IMR-90 (cell line): ENCODE results near the gene MSH5. TPM values are rescaled to one million over a fixed set of nuclear protein-coding genes. Genes with fewer than 3 reads are reported as not detected.

Experiments
- ATAC-seq: fragments of 200-7000 bp; cut with Tn5 transposase; 2 replicates; pipeline ENCODE4 v1.9.1; 2020; ENCODE audit warnings: low read depth, mild to moderate bottlenecking, moderate library complexity
- BruUV-seq: library from RNA; stranded (reverse); fragments of 400-500 nt; replicated peaks from 2 replicates; lab custom pipeline; 2021; lab: Mats Ljungman, UMichigan
- CTCF ChIA-PET: fragments of 300-600 bp; formaldehyde crosslinking; extraction: SDS; loops from one replicate; lab custom pipeline; 2021; ENCODE audit warnings: antibody characterized with exemption; lab: Yijun Ruan, JAX
- POLR2A ChIA-PET: fragments of 300-600 bp; sonication (Branson Sonifier 250); formaldehyde crosslinking; loops from one replicate; lab custom pipeline; 2022; ENCODE audit warnings: antibody characterized with exemption; ENCODE audit not compliant: unreplicated experiment; lab: Charles Lee
- DNase-seq: peaks from one replicate; pipeline ENCODE4 v3.0.0; 2013
- H2AFZ ChIP-seq: replicated peaks from 2 replicates; pipeline ENCODE3; 2013; ENCODE audit warnings: low read length, mild to moderate bottlenecking; ENCODE audit not compliant: poor library complexity
- H2AK5ac ChIP-seq: 2 replicates; pipeline ENCODE4 v1.6.1; 2013; ENCODE audit warnings: low read depth, low read length, inconsistent platforms
- H2AK9ac ChIP-seq: replicated peaks from 2 replicates; pipeline ENCODE3; 2013; ENCODE audit warnings: mild to moderate bottlenecking, low read depth, low read length, moderate library complexity; ENCODE audit not compliant: poor library complexity
- H2BK120ac ChIP-seq: 2 replicates; pipeline ENCODE4 v1.6.1; 2013; ENCODE audit warnings: low read depth, low read length, inconsistent platforms
- H2BK15ac ChIP-seq: 3 replicates; pipeline ENCODE4 v1.6.1; 2013; ENCODE audit warnings: low read depth, low read length, inconsistent platforms
- H2BK20ac ChIP-seq: 2 replicates; pipeline ENCODE4 v1.6.1; 2013; ENCODE audit warnings: low read depth, mild to moderate bottlenecking, inconsistent platforms, low read length, moderate library complexity
- H2BK5ac ChIP-seq: 2 replicates; pipeline ENCODE4 v1.6.1; 2013; ENCODE audit warnings: mild to moderate bottlenecking, low read depth, low read length, inconsistent platforms; ENCODE audit not compliant: poor library complexity, severe bottlenecking
- H3K14ac ChIP-seq: replicated peaks from 2 replicates; pipeline ENCODE4 v1.6.1; 2013; ENCODE audit warnings: low read depth, low read length, inconsistent platforms
- H3K18ac ChIP-seq: 2 replicates; pipeline ENCODE4 v1.6.1; 2013; ENCODE audit warnings: low read depth, low read length, control low read depth
- H3K23ac ChIP-seq: 2 replicates; pipeline ENCODE4 v1.6.1; 2013; ENCODE audit warnings: low read depth, low read length, inconsistent platforms
- H3K27ac ChIP-seq: 2 replicates; pipeline ENCODE4 v1.5.1; 2013; ENCODE audit warnings: mild to moderate bottlenecking, control low read depth, low read length; ENCODE audit not compliant: insufficient read depth
- H3K27me3 ChIP-seq: 2 replicates; pipeline ENCODE4 v1.6.1; 2013; ENCODE audit warnings: low read length; ENCODE audit not compliant: control insufficient read depth, insufficient read depth
- H3K36me3 ChIP-seq: 2 replicates; pipeline ENCODE4 v1.6.1; 2013; ENCODE audit warnings: low read length, mixed read lengths; ENCODE audit not compliant: control insufficient read depth, insufficient read depth
- H3K4ac ChIP-seq: 2 replicates; pipeline ENCODE4 v1.6.1; 2013; ENCODE audit warnings: low read depth, low read length, inconsistent platforms
- H3K4me1 ChIP-seq: 2 replicates; pipeline ENCODE4 v1.6.1; 2013; ENCODE audit warnings: low read length, mixed read lengths; ENCODE audit not compliant: control insufficient read depth, insufficient read depth
- H3K4me2 ChIP-seq: 2 replicates; pipeline ENCODE4 v1.6.1; 2013; ENCODE audit warnings: low read depth, mild to moderate bottlenecking, control low read depth, low read length, moderate library complexity
- H3K4me3 ChIP-seq: 2 replicates; pipeline ENCODE4 v1.5.1; 2013; ENCODE audit warnings: low read depth, mild to moderate bottlenecking, control low read depth, low read length, moderate library complexity; ENCODE audit not compliant: insufficient read depth
- H3K56ac ChIP-seq: 2 replicates; pipeline ENCODE4 v1.6.1; 2013; ENCODE audit warnings: low read length, inconsistent platforms; ENCODE audit not compliant: insufficient read depth; ENCODE audit errors: extremely low read depth
- H3K79me1 ChIP-seq, 2 experiments: 2 replicates each; pipeline ENCODE4 v1.6.1; 2013; ENCODE audit warnings: low read length in 2 of 2, inconsistent platforms in 1 of 2, low read depth in 1 of 2
- H3K9ac ChIP-seq: 2 replicates; pipeline ENCODE4 v1.6.1; 2013; ENCODE audit warnings: low read depth, low read length, control low read depth
- H3K9me1 ChIP-seq: 2 replicates; pipeline ENCODE4 v1.6.1; 2013; ENCODE audit warnings: low read length, inconsistent platforms; ENCODE audit not compliant: insufficient read depth
- H3K9me3 ChIP-seq: 2 replicates; pipeline ENCODE4 v1.6.1; 2013; ENCODE audit warnings: low read length; ENCODE audit not compliant: control insufficient read depth, insufficient read depth
- H4K20me1 ChIP-seq: 2 replicates; pipeline ENCODE4 v1.6.1; 2013; ENCODE audit warnings: low read length, inconsistent platforms; ENCODE audit not compliant: insufficient read depth
- H4K5ac ChIP-seq: 2 replicates; pipeline ENCODE4 v1.6.1; 2013; ENCODE audit warnings: mild to moderate bottlenecking, low read depth, low read length, control low read depth
- H4K8ac ChIP-seq, 2 experiments: 2 replicates each; pipeline ENCODE4 v1.6.1; 2013; ENCODE audit warnings: low read depth in 2 of 2, low read length in 2 of 2, control low read depth in 1 of 2, inconsistent platforms in 1 of 2
- H4K91ac ChIP-seq: 2 replicates; pipeline ENCODE4 v1.6.1; 2013; ENCODE audit warnings: low read depth, low read length, inconsistent platforms; ENCODE audit not compliant: insufficient read depth
- CHD1 ChIP-seq: IDR thresholded peaks from 2 replicates; pipeline ENCODE4 v1.6.1; 2012; ENCODE audit warnings: low read depth, low read length, improper control_type of control experiment
- MXI1 ChIP-seq: IDR thresholded peaks from 2 replicates; pipeline ENCODE4 v1.6.1; 2012; ENCODE audit warnings: low read depth, mild to moderate bottlenecking, low read length, moderate library complexity, borderline replicate concordance
- WGBS, 2 experiments: methylation state at CpG; one replicate each; pipeline versions ENCODE4 v1.1.5 to v1.1.7; 2013; ENCODE audit warnings: missing lambda C conversion rate in 2 of 2; ENCODE audit not compliant: insufficient read length in 1 of 2; ENCODE audit errors: extremely low coverage in 2 of 2; 5-methylcytosine and 5-hydroxymethylcytosine counted together
- dilution Hi-C: fragments of 300-500 bp; cut with HindIII; formaldehyde crosslinking; loops from one replicate; pipeline ENCODE4 v1.14.3; 2018; ENCODE audit warnings: low sequenced_read_pairs; ENCODE audit not compliant: unreplicated experiment
- in situ Hi-C: fragments of 300-500 bp; cut with MboI; formaldehyde crosslinking; loops from 3 replicates; pipeline ENCODE4 v1.14.3; 2019; ENCODE audit warnings: low sequenced_read_pairs, inconsistent platforms, mixed read lengths
- intact Hi-C: fragments of 100-400 bp; cut with micrococcal nuclease; formaldehyde crosslinking; loops from 2 replicates; pipeline ENCODE4 v1.10.0; 2022
- polyA plus RNA-seq, 3 experiments: library from polyadenylated mRNA; depleted of rRNA; stranded (reverse); fragments of >200 nt; gene quantifications; 2 replicates each; pipeline ENCODE4 v1.2.3, GENCODE V29; 2012; ENCODE audit warnings: low replicate concordance in 1 of 3
- total RNA-seq: library from RNA; depleted of rRNA; stranded (reverse); fragments of >200 nt; gene quantifications from 2 replicates; pipeline ENCODE4 v1.2.3, GENCODE V29; 2012

MSH5 gene
- total and polyA plus RNA-seq, 2 of the 4 experiments (the other 2 are of a cell fraction), result 5.6 to 15.7 TPM

- H3K9me1 ChIP-seq, result peaks cover 4% of the 10 kb centered on the region; the same call in 1 of the 2 replicates
- DNase-seq, result no peak
- no TSS peak for BruUV-seq
- H3K4ac ChIP-seq, result no peak overlapping the region
- H3K9me3 ChIP-seq, result no peaks in the 10 kb centered on the region
- no peak for TF ChIP-seq CHD1
- no peak for TF ChIP-seq MXI1
- H3K9ac ChIP-seq, result no peak overlapping the region
- ChIA-PET CTCF (no interaction called here), POLR2A (no interaction called here)
- H3K4me2 ChIP-seq, result no peak overlapping the region
- no peak overlapping the region for H3K14ac ChIP-seq
- no peak overlapping the region for H4K5ac ChIP-seq
- H3K56ac ChIP-seq, result no peak overlapping the region
- no peak overlapping the region for H2BK5ac ChIP-seq
- no peak overlapping the region for H3K23ac ChIP-seq
- WGBS, 2 experiments, result no CpG with 5 or more reads among the region's 6 CpGs
- no peak for ATAC-seq
- H3K36me3 ChIP-seq, result no peaks in the 10 kb centered on the region
- no peaks in the 10 kb centered on the region for H3K4me1 ChIP-seq
- no peak overlapping the region for H2BK20ac ChIP-seq
- H2BK15ac ChIP-seq, result no peak overlapping the region
- H3K18ac ChIP-seq, result no peak overlapping the region
- H4K20me1 ChIP-seq, result no peaks in the 10 kb centered on the region
- H2AK9ac ChIP-seq, result peak overlapping the region; percentile 50
- H3K27ac ChIP-seq, result no peak overlapping the region
- intact Hi-C loops (no loop called here), in situ Hi-C loops (no loop called here), dilution Hi-C loops (no loop called here)
- no peak overlapping the region for H2AK5ac ChIP-seq
- no peak overlapping the region for H2AFZ ChIP-seq
- peaks cover 11% of the 10 kb centered on the region for H3K27me3 ChIP-seq
- no peak overlapping the region for H3K4me3 ChIP-seq
- no peak overlapping the region for H2BK120ac ChIP-seq
- no peaks in the 10 kb centered on the region for H3K79me1 ChIP-seq
- no peak overlapping the region for H4K91ac ChIP-seq
- H4K8ac ChIP-seq, result no peak overlapping the region
These were observed 20.8 kb upstream of the MSH5 start for GRCh38 chr6:31719001-31719400.
